Measurements from ENCODE around the gene KIF1A.
A peak's percentile ranks its signal among the peaks of the same experiment; 100 is the strongest.
"Not testable (repeated sequence)": the region's sequence is repeated elsewhere in the genome, so short reads cannot be mapped to it uniquely, and the experiment has no call there.

Gene KIF1A

DNA sequence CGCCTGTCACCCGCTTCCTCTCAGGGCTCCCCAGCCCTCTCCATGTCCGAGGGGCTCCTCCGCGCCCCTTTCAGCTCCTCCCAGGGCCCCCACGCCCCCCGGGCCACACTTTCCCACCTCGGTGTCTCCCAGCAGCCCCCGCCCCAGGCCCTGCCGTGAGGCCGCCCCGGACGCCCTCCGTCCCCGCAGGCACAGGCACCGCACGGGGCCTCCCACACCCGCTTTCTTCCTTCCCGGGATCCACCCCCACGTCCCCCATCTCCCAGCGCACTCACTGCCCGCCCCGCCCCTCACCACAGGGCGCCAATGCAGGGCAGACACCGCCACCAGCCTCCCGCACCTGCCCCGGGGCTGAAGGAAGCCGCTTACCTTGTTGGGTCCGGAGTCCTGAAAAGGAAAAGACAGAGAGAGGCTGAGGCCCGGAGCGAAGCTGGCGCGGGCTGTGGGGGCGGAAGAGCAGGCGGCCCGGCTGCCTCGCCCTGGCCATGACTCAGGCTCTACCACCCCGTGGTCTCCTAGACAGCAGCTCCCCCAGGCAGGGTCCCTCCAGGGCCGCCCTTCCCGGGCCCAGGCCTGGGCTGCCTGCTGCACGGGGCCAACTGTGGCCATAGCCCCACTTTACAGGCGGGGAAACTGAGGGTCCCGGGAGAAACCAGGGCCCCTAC, 37.7 kb downstream of the KIF1A start:
- no peak overlapping the region for H3K4me3 ChIP-seq (ENCODE audit: low read length)
- TF ChIP-seq, protein P1, sequence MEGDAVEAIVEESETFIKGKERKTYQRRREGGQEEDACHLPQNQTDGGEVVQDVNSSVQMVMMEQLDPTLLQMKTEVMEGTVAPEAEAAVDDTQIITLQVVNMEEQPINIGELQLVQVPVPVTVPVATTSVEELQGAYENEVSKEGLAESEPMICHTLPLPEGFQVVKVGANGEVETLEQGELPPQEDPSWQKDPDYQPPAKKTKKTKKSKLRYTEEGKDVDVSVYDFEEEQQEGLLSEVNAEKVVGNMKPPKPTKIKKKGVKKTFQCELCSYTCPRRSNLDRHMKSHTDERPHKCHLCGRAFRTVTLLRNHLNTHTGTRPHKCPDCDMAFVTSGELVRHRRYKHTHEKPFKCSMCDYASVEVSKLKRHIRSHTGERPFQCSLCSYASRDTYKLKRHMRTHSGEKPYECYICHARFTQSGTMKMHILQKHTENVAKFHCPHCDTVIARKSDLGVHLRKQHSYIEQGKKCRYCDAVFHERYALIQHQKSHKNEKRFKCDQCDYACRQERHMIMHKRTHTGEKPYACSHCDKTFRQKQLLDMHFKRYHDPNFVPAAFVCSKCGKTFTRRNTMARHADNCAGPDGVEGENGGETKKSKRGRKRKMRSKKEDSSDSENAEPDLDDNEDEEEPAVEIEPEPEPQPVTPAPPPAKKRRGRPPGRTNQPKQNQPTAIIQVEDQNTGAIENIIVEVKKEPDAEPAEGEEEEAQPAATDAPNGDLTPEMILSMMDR (conservative IDR thresholded peaks at IDR 0.05; ENCODE audit: low read length) = no peak
- no peak for DNase-seq (ENCODE audit: low read depth)

GRCh38 chr2:240781471-240782220, 38.4 kb downstream of the KIF1A start:
- no peak overlapping the region for H3K4me3 ChIP-seq (ENCODE audit: low read length)
- TF ChIP-seq, protein P1 (conservative IDR thresholded peaks at IDR 0.05; ENCODE audit: low read length) = no peak
- no peak for DNase-seq (ENCODE audit: low read depth)

- H3K4me3 ChIP-seq (ENCODE audit: low read length) = no peak overlapping the region
- DNase-seq (ENCODE audit: low read depth) = peak; percentile 7
- TF ChIP-seq, protein P1 (conservative IDR thresholded peaks at IDR 0.05; ENCODE audit: low read length) = no peak; the same call in 1 of the 2 replicates
Observed at GRCh38 chr2:240780023-240780700, 39.9 kb downstream of the KIF1A start.

- DNase-seq (ENCODE audit: low read depth) = not testable (repeated sequence)
Observed at GRCh38 chr2:240779250-240779832, 40.7 kb downstream of the KIF1A start.

GRCh38 chr2:240778426-240778825, 41.6 kb downstream of the KIF1A start:
- DNase-seq (ENCODE audit: low read depth) = no peak
- TF ChIP-seq, protein P1 (conservative IDR thresholded peaks at IDR 0.05; ENCODE audit: low read length) = no peak
- H3K4me3 ChIP-seq (ENCODE audit: low read length) = no peak overlapping the region

More at GRCh38 chr2:240779250-240779832, 40.7 kb downstream of the KIF1A start:
- not testable (repeated sequence) for H3K4me3 ChIP-seq (ENCODE audit: low read length)

DNA sequence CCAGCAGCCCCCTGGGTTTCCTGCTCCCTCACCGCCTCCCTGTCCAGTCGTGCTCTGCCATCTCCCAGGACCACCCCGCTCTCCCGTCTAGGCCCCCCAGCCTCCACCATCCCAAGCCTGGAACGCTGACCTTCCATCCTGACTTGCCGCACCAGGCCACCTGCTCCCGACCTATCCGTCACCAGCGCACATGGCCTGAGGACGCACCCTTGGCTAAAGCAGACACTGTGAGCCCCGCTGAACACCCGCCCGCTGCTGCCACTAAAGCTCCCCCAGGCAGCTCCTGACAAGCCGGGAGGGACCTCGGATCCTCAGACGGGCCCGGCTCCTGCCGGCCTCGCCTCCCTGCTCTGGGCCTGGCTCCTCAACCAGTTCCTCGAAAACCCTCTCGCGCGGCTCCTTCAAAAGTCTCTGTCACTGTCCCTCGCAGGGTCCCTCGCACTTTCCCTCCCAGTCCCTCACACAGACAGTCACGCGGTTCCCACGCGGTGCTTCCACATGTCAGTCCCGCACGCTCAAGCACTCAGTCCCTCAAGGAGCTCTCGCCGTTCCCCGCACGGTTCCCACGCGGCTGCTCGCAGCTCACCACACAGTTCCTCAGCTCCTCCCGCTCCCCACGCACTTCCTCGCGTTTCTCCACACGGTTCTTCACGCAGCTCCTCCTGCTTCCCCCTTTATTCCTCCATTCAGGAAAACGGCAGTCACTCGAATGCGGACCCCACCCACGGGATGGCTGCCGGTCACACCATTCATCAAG, 42.4 kb downstream of the KIF1A start:
- no peak overlapping the region for H3K4me3 ChIP-seq (ENCODE audit: low read length)
- TF ChIP-seq, protein P1 (conservative IDR thresholded peaks at IDR 0.05; ENCODE audit: low read length) = no peak
- DNase-seq (ENCODE audit: low read depth) = no peak

DNA sequence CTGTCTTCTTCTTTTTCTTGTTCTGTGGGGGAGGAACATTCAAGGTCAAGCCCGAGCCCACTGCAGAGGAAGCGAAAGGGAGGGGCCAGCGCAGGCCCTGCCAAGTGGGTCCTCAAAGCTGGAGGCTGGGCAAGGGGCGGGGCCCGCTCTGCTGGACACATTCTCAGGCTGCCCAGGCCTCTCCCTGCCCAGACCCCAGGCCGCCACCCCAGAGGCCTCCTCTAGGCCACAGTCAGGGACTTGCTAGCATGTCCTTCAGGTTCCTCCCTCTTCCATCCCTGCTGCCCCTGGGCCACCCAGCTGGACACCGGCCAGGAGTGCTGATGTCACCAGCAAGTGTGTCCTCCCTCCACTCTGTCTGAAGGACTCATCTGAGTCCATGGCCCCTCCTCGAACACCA, 44.1 kb downstream of the KIF1A start:
- TF ChIP-seq, protein P1 (conservative IDR thresholded peaks at IDR 0.05; ENCODE audit: low read length) = no peak
- DNase-seq (ENCODE audit: low read depth) = no peak
- no peak overlapping the region for H3K4me3 ChIP-seq (ENCODE audit: low read length)
